Esophagus muscularis mucosa (tissue), 3 donors: ENCODE measurements around the gene FOXN3.

ENCODE experiments used
- POLR2A ChIP-seq: fragments of 450-650 bp; IDR thresholded peaks from one replicate; pipeline ENCODE4 v1.6.1; 2017; ENCODE audit warnings: antibody characterized with exemption, moderate library complexity, mild to moderate bottlenecking, low read depth
- POLR2AphosphoS5 ChIP-seq, 2 donors: sonication (generic); formaldehyde crosslinking; IDR thresholded peaks; one replicate each; pipeline ENCODE4 v1.6.1; 2017; ENCODE audit warnings: antibody characterized with exemption in 2 of 2
- TF ChIP-seq, protein P1 (sequence below), 3 experiments: fragments of 200-600 bp in 2 of 3; fragments of 450-650 bp in 1 of 3; sonication (generic) in 2 of 3; IDR thresholded peaks; one replicate each; pipeline ENCODE4 v1.5.1; 2017 to 2019; ENCODE audit warnings: antibody characterized with exemption in 3 of 3, mild to moderate bottlenecking in 2 of 3, moderate library complexity in 1 of 3

GRCh38 chr14:89258728-89259273 lies 158.2 kb downstream of the FOXN3 start:
- TF ChIP-seq POLR2AphosphoS5 (IDR thresholded peaks at IDR 0.05) = no peak
- TF ChIP-seq, protein P1, sequence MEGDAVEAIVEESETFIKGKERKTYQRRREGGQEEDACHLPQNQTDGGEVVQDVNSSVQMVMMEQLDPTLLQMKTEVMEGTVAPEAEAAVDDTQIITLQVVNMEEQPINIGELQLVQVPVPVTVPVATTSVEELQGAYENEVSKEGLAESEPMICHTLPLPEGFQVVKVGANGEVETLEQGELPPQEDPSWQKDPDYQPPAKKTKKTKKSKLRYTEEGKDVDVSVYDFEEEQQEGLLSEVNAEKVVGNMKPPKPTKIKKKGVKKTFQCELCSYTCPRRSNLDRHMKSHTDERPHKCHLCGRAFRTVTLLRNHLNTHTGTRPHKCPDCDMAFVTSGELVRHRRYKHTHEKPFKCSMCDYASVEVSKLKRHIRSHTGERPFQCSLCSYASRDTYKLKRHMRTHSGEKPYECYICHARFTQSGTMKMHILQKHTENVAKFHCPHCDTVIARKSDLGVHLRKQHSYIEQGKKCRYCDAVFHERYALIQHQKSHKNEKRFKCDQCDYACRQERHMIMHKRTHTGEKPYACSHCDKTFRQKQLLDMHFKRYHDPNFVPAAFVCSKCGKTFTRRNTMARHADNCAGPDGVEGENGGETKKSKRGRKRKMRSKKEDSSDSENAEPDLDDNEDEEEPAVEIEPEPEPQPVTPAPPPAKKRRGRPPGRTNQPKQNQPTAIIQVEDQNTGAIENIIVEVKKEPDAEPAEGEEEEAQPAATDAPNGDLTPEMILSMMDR (IDR thresholded peaks at IDR 0.05) = no peak
- no peak for TF ChIP-seq POLR2A
